ENCODE measurements around the gene ACRBP. TPM values are rescaled to one million over a fixed set of nuclear protein-coding genes. Genes with fewer than 3 reads are reported as not detected.

ACRBP gene
- total RNA-seq, 2 experiments from 2014 or later: 4.4 to 9.4 TPM

DNA sequence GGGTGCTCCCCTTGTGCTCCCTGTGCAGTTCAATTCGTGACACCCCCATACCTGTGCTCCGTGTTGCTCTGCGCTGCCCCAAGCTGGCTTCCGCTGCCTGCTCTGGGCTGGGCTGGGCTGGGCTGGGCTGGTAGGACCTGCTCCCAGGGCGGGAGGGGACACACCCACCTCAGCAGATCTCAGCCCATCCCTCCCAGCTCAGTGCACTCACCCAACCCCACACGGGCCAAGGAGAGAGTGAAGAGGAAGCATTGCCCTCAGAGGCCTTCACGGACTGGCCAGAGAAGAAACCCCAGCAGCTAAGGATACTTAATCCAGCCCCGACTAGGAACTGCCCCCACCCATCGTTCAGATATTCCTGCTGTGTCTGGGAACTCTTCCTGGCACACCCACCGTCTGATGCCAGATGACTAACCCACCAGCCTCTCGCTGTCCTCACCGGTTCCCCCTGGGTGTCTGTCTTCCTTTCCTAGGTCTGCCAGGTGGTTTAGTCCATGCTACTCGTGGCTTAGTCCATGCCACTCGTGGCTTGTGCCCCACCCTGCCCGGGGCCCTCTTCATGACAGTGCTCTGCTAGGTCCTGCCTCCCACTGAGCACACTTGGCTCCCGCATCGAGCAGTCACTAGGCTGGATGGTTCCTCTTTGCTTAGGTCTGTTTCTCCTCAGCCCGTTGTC is 11.2 kb downstream of the ACRBP start, which contains the start of gene LPAR5:
Gene LPAR5, minus strand, starts transcription at position 104 of the 676 bp plus-strand sequence. CDS start 14,711 bp downstream, outside the sequence.
- Histone ChIP-seq H3K36me3 (ENCODE audit: insufficient read depth, low read length) (no peaks in the 10 kb centered on the region), H3K9me3 (ENCODE audit: low read length) (no peaks in the 10 kb centered on the region), H3K27ac (ENCODE audit: low read depth, low read length, poor library complexity, severe bottlenecking) (peak within 1 kb of the TSS; percentile 72), H3K4me1 (ENCODE audit: insufficient read depth, low read length, poor library complexity, severe bottlenecking) (peaks cover 85% of the 10 kb centered on the region), H3K4me2 (ENCODE audit: low read length) (peak within 1 kb of the TSS; percentile 94), H4K20me1 (ENCODE audit: insufficient read depth, low read length) (no peaks in the 10 kb centered on the region), H2AFZ (ENCODE audit: low read length) (peak within 1 kb of the TSS; percentile 38), H3K4me3 (ENCODE audit: low read depth, low read length, poor library complexity, severe bottlenecking) (peak within 1 kb of the TSS; percentile 59), H3K9me2 (ENCODE audit: insufficient read depth, low read length) (no peaks in the 10 kb centered on the region), H3K79me2 (ENCODE audit: insufficient read depth, low read depth, low read length) (peaks cover 8% of the 10 kb centered on the region; the same call in 1 of the 2 replicates)
- intact Hi-C loops (cut with micrococcal nuclease; ENCODE audit: unreplicated experiment): no loop called here
- TF ChIP-seq EZH2phosphoT487 (IDR thresholded peaks at IDR 0.05; ENCODE audit: borderline replicate concordance, low read depth, low read length): no peak
- TF ChIP-seq, protein P1, sequence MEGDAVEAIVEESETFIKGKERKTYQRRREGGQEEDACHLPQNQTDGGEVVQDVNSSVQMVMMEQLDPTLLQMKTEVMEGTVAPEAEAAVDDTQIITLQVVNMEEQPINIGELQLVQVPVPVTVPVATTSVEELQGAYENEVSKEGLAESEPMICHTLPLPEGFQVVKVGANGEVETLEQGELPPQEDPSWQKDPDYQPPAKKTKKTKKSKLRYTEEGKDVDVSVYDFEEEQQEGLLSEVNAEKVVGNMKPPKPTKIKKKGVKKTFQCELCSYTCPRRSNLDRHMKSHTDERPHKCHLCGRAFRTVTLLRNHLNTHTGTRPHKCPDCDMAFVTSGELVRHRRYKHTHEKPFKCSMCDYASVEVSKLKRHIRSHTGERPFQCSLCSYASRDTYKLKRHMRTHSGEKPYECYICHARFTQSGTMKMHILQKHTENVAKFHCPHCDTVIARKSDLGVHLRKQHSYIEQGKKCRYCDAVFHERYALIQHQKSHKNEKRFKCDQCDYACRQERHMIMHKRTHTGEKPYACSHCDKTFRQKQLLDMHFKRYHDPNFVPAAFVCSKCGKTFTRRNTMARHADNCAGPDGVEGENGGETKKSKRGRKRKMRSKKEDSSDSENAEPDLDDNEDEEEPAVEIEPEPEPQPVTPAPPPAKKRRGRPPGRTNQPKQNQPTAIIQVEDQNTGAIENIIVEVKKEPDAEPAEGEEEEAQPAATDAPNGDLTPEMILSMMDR (conservative IDR thresholded peaks at IDR 0.05; ENCODE audit: low read length): no peak
- DNase-seq (ENCODE audit: low spot score): peak; percentile 72
- ChIA-PET POLR2A (interaction anchor here (0.9 to 2.5 kb wide), 8 partner anchors 8 to 53 kb away, joined by 4 to 17 read pairs (median 6); partner anchors contain the start of gene ZNF384), CTCF (ENCODE audit: unreplicated experiment) (interaction anchor here (1.2 to 1.7 kb wide), 2 partner anchors 8 to 22 kb away, joined by 4 to 7 read pairs; no protein-coding TSS in a partner anchor)
- BruUV-seq (replicated peaks): no TSS peak

DNA sequence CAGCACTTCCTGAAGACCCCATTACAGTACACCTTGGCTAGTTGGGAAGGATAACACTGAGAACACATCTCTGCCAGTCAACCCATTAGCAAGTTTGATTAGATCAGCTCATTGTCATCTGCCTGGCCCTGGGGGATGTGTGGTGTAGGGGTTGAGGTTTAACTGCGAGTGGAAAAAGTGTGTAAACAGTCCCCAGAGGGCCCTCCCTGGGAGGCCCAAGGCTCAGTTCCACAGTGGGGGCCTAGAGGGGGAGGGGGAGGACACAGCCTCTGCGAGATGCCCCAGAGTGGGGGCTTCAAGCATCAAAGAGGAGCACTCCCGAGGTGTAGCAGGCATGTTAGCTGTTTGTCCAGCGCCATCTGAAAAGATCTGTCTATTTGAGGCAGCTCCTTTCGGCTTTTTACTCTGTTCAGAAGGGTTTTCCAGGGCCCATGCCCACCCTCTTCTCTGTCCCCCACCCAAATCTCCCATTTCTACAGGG is 11.8 kb downstream of the ACRBP start:
- Histone ChIP-seq H3K36me3 (ENCODE audit: insufficient read depth, low read length) (no peaks in the 10 kb centered on the region), H3K79me2 (ENCODE audit: insufficient read depth, low read depth, low read length) (peaks cover 14% of the 10 kb centered on the region; the same call in 1 of the 2 replicates), H3K27ac (ENCODE audit: low read depth, low read length, poor library complexity, severe bottlenecking) (peak overlapping the region; percentile 72), H3K4me3 (ENCODE audit: low read depth, low read length, poor library complexity, severe bottlenecking) (peak overlapping the region; percentile 59), H3K4me2 (ENCODE audit: low read length) (peak overlapping the region; percentile 94), H3K9me2 (ENCODE audit: insufficient read depth, low read length) (no peaks in the 10 kb centered on the region), H2AFZ (ENCODE audit: low read length) (peak overlapping the region; percentile 38; the same call in 1 of the 2 replicates), H3K4me1 (ENCODE audit: insufficient read depth, low read length, poor library complexity, severe bottlenecking) (peaks cover 91% of the 10 kb centered on the region), H4K20me1 (ENCODE audit: insufficient read depth, low read length) (no peaks in the 10 kb centered on the region), H3K9me3 (ENCODE audit: low read length) (no peaks in the 10 kb centered on the region)
- ChIA-PET POLR2A (interaction anchor here (0.6 to 2.5 kb wide), 9 partner anchors 8 to 54 kb away, joined by 4 to 17 read pairs (median 5); partner anchors contain the start of gene ZNF384), CTCF (ENCODE audit: unreplicated experiment) (interaction anchor here (0.6 to 1.7 kb wide), 3 partner anchors 9 to 64 kb away, joined by 3 to 7 read pairs (median 4); no protein-coding TSS in a partner anchor)
- intact Hi-C loops (cut with micrococcal nuclease; ENCODE audit: unreplicated experiment): no loop called here
- TF ChIP-seq EZH2phosphoT487 (IDR thresholded peaks at IDR 0.05; ENCODE audit: borderline replicate concordance, low read depth, low read length): no peak
- TF ChIP-seq, protein P1 (conservative IDR thresholded peaks at IDR 0.05; ENCODE audit: low read length): no peak
- DNase-seq (ENCODE audit: low spot score): peak; percentile 86
- TSS peak; percentile 75 for BruUV-seq (replicated peaks)

Data from OCI-LY7 (cell line).